ENCODE data around the gene HNRNPL. TPM values are rescaled to one million over a fixed set of nuclear protein-coding genes. Genes with fewer than 3 reads are reported as not detected.
A peak's percentile ranks its signal among the peaks of the same experiment; 100 is the strongest.

HNRNPL gene
- total and polyA plus RNA-seq, 10 of the 15 experiments (the other 5 are each of a cell fraction or from before 2014, with no cell fraction given) = 32.5 to 512 (median 306) TPM

- DNase-seq (ENCODE audit: low read depth, low spot score) = no peak
- BruUV-seq (replicated peaks) = no TSS peak
- H3K36me3 ChIP-seq (ENCODE audit: control insufficient read depth in 2 of 2, insufficient read depth in 2 of 2, low read length in 1 of 2) = peaks cover 0 to 4% of the 10 kb centered on the region in 2 experiments; a peak in 1 of 4 replicates
- no peaks in the 10 kb centered on the region for H3K27me3 ChIP-seq (replicated peaks in 1 of 2; ENCODE audit: control insufficient read depth in 2 of 2, insufficient read depth in 2 of 2, low read length in 1 of 2)
- 33% methylated on average over 34 of the region's 34 CpGs for WGBS (ENCODE audit: insufficient coverage, insufficient replicate concordance, low lambda C conversion rate, missing lambda C conversion rate)
- RAD21 ChIA-PET (ENCODE audit: unreplicated experiment) = interaction anchor here (0.6 to 4.3 kb wide), 18 partner anchors 8 to 467 kb away, joined by 3 to 34 read pairs (median 6); partner anchors contain the start of genes ACTN4, ECH1, FAM98C and HNRNPL
- in situ Hi-C loops (cut with MboI) (loop anchor here (5.0 kb wide), 1 partner anchor 317 kb away; no protein-coding TSS in a partner anchor), intact Hi-C loops (cut with micrococcal nuclease; ENCODE audit: unreplicated experiment) (loop anchor here (5.0 kb wide), 1 partner anchor 63 kb away; the partner anchor contains the start of genes MRPS12 and SARS2)
- FAIRE-seq = no peak
- H3K27ac ChIP-seq (ENCODE audit: control insufficient read depth, insufficient read depth) = peak overlapping the region; percentile 46; the same call in 1 of the 2 replicates
- peak overlapping the region; percentile 48; the same call in 1 of the 2 replicates for H3K9ac ChIP-seq (ENCODE audit: control insufficient read depth, insufficient read depth, low read length)
- peak overlapping the region; percentile 96 for H3K4me2 ChIP-seq (ENCODE audit: control insufficient read depth, insufficient read depth)
- no peaks in the 10 kb centered on the region for H4K20me1 ChIP-seq (ENCODE audit: control insufficient read depth, insufficient read depth)
- peaks cover 31% of the 10 kb centered on the region for H3K4me1 ChIP-seq (ENCODE audit: control insufficient read depth, insufficient read depth, low read length)
- peak overlapping the region; percentile 77 for H2AFZ ChIP-seq (ENCODE audit: control insufficient read depth, low read depth, low read length)
- no peaks in the 10 kb centered on the region for H3K9me3 ChIP-seq (replicated peaks; ENCODE audit: control insufficient read depth, insufficient read depth, low read length)
- CTCF ChIA-PET = interaction anchor here (0.8 to 2.5 kb wide), 19 partner anchors 9 to 495 kb away, joined by 3 to 17 read pairs (median 6); partner anchors contain the start of genes ECH1, FAM98C, MRPS12 and RINL
- SMC1A ChIA-PET (ENCODE audit: uncharacterized antibody, unreplicated experiment) = interaction anchor here (0.8 to 4.6 kb wide), 15 partner anchors 8 to 466 kb away, joined by 3 to 39 read pairs (median 4); partner anchors contain the start of genes ECH1, FAM98C and RINL
- POLR2A ChIA-PET = interaction anchor here (0.6 to 9.7 kb wide), 8 partner anchors 8 to 1221 kb away, joined by 3 to 144 read pairs (median 12); partner anchors contain the start of genes ECH1, NFKBIB, RINL and SIRT2
- no peaks in the 10 kb centered on the region for H3K79me2 ChIP-seq (ENCODE audit: control insufficient read depth, insufficient read depth, low read length)
- peak overlapping the region; percentile 52; the same call in 1 of the 2 replicates for H3K4me3 ChIP-seq
- peak; percentile 52 for ATAC-seq
- no peak for TF ChIP-seq SIX5 (IDR thresholded peaks at IDR 0.05; ENCODE audit: low read depth, low read length, severe bottlenecking)
- TF ChIP-seq PBX3 (IDR thresholded peaks at IDR 0.05; ENCODE audit: insufficient replicate concordance, low read depth, low read length) = no peak
- TF ChIP-seq CUX1 (IDR thresholded peaks at IDR 0.05; ENCODE audit: insufficient replicate concordance, low read depth, low read length) = no peak
- TF ChIP-seq ZNF687 (IDR thresholded peaks at IDR 0.05) = peak; percentile 53
- peak; percentile 68 for TF ChIP-seq NR2F1 (conservative IDR thresholded peaks at IDR 0.05)
- TF ChIP-seq SKIL (IDR thresholded peaks at IDR 0.05; ENCODE audit: low read depth, poor library complexity, severe bottlenecking) = no peak
- TF ChIP-seq GABPA (IDR thresholded peaks at IDR 0.05; ENCODE audit: low read depth) = no peak
These were observed 19.5 kb upstream of the HNRNPL start for GRCh38 chr19:38869160-38869835.
